Kidney (tissue), 14 donors: Measurements from ENCODE around the gene PTPN2. TPM values are rescaled to one million over a fixed set of nuclear protein-coding genes. Genes with fewer than 3 reads are reported as not detected.

Experiments
- DNase-seq, 5 donors: peaks; one replicate each; pipeline ENCODE4 v3.0.0-alpha.2; 2013 to 2020
- FAIRE-seq: peaks from 2 replicates; lab custom pipeline; 2012; peaks lifted over from hg19 to GRCh38; lab: Jason Lieb, UNC
- H3K27ac ChIP-seq, 2 donors: one replicate each; pipeline ENCODE4 v1.7.0; 2013; ENCODE audit warnings: low read depth in 2 of 2, low read length in 2 of 2, inconsistent platforms in 1 of 2
- H3K27me3 ChIP-seq: one replicate; pipeline ENCODE4 v1.7.1; 2013; ENCODE audit warnings: low read length, inconsistent platforms; ENCODE audit not compliant: control insufficient read depth, insufficient read depth
- H3K36me3 ChIP-seq, 3 donors: one replicate each; pipeline versions ENCODE4 v1.7.0 to v1.7.1; 2013; ENCODE audit warnings: low read length in 3 of 3, control low read depth in 1 of 3, inconsistent platforms in 1 of 3; ENCODE audit not compliant: insufficient read depth in 3 of 3, control insufficient read depth in 2 of 3
- H3K4me1 ChIP-seq, 3 donors: one replicate each; pipeline versions ENCODE4 v1.7.0 to v1.7.1; 2013; ENCODE audit warnings: low read length in 3 of 3, inconsistent platforms in 1 of 3, low read depth in 1 of 3; ENCODE audit not compliant: control insufficient read depth in 2 of 3, insufficient read depth in 2 of 3
- H3K4me3 ChIP-seq, 3 donors: one replicate each; pipeline versions ENCODE4 v1.7.0 to v1.8.1; 2013; ENCODE audit warnings: low read length in 3 of 3, control low read depth in 1 of 3, inconsistent platforms in 1 of 3
- H3K9ac ChIP-seq, 3 donors: one replicate each; pipeline versions ENCODE4 v1.7.0 to v1.7.1; 2013; ENCODE audit warnings: low read length in 3 of 3, control low read depth in 1 of 3, inconsistent platforms in 1 of 3
- H3K9me3 ChIP-seq, 3 donors: one replicate each; pipeline versions ENCODE4 v1.7.0 to v1.7.1; 2013; ENCODE audit warnings: low read length in 3 of 3, control low read depth in 1 of 3, inconsistent platforms in 1 of 3; ENCODE audit not compliant: control insufficient read depth in 2 of 3, insufficient read depth in 1 of 3
- CTCF ChIP-seq: IDR thresholded peaks from 3 replicates; pipeline ENCODE4 v1.5.1; 2012; ENCODE audit warnings: mild to moderate bottlenecking, moderate library complexity, borderline replicate concordance; ENCODE audit not compliant: insufficient read depth; ENCODE audit errors: extremely low read depth
- intact Hi-C: fragments of 100-400 bp; cut with DNase I; formaldehyde crosslinking; loops from one replicate; pipeline ENCODE4 v1.11.1; 2022
- polyA plus RNA-seq: library from polyadenylated mRNA; stranded (reverse); fragments of 350-450 nt; fragmentation: Illumina TruSeq; extraction: RNeasy Lipid Tissue Mini Kit (QIAGEN cat#74804); gene quantifications from one replicate; pipeline ENCODE4 v1.2.3, GENCODE V29; 2014; ENCODE audit warnings: low read depth, low replicate concordance; ENCODE audit not compliant: insufficient read depth
- total RNA-seq: library from RNA; stranded (reverse); fragmentation: NEBNext Ultra II Directional; extraction: Animal tissue kit (Norgen Biotek cat#: 25700); gene quantifications from one replicate; pipeline ENCODE4 v1.2.1, GENCODE V29; 2021
- donor health status: control.
- donor health status: control.
- donor health status: control.
- donor health status: control.
- donor health status: control.
- donor health status: DM: yes; HTN: yes; CAD: no.
- donor health status: Normal renal cell carcinoma (clear cell type).

Gene PTPN2
- total and polyA plus RNA-seq, 2 donors from 2014 or later, result 23.4 to 45.8 TPM

GRCh38 chr18:12796448-12796847, 87.6 kb downstream of the PTPN2 start:
- peaks cover 2 to 5% (median 3%) of the 10 kb centered on the region in 3 donors for H3K36me3 ChIP-seq
- no peak for TF ChIP-seq CTCF
- DNase-seq (no peak), FAIRE-seq (no peak)
- intact Hi-C loops, result no loop called here
- H3K4me1 ChIP-seq, result no peaks in the 10 kb centered on the region
- no peak overlapping the region for H3K9ac ChIP-seq
- H3K4me3 ChIP-seq, result no peak overlapping the region
- no peak overlapping the region for H3K27ac ChIP-seq
- no peaks in the 10 kb centered on the region for H3K27me3 ChIP-seq
- no peaks in the 10 kb centered on the region for H3K9me3 ChIP-seq

GRCh38 chr18:12791610-12792009, 92.4 kb downstream of the PTPN2 start:
- Histone ChIP-seq H3K9me3 (no peaks in the 10 kb centered on the region), H3K4me3 (no peak overlapping the region), H3K4me1 (no peaks in the 10 kb centered on the region), H3K27me3 (no peaks in the 10 kb centered on the region), H3K36me3 (peaks cover 2 to 5% (median 3%) of the 10 kb centered on the region in 3 donors), H3K27ac (no peak overlapping the region), H3K9ac (no peak overlapping the region)
- DNase-seq, result no peak
- no peak for TF ChIP-seq CTCF
- intact Hi-C loops, result no loop called here
- no peak for FAIRE-seq

GRCh38 chr18:12786669-12787068, 97.4 kb downstream of the PTPN2 start:
- Histone ChIP-seq H3K9me3 (no peaks in the 10 kb centered on the region), H3K27ac (no peak overlapping the region), H3K36me3 (peaks cover 0 to 3% (median under 1%) of the 10 kb centered on the region in 3 donors), H3K9ac (no peak overlapping the region), H3K4me3 (no peak overlapping the region), H3K4me1 (no peaks in the 10 kb centered on the region), H3K27me3 (no peaks in the 10 kb centered on the region)
- FAIRE-seq, result no peak
- TF ChIP-seq CTCF, result no peak
- intact Hi-C loops, result no loop called here
- DNase-seq, result no peak

GRCh38 chr18:12783524-12783923, 100.5 kb downstream of the PTPN2 start:
- DNase-seq (no peak), FAIRE-seq (no peak)
- Histone ChIP-seq H3K9me3 (no peaks in the 10 kb centered on the region), H3K4me3 (no peak overlapping the region), H3K36me3 (no peaks in the 10 kb centered on the region), H3K27me3 (no peaks in the 10 kb centered on the region), H3K27ac (no peak overlapping the region), H3K4me1 (no peaks in the 10 kb centered on the region), H3K9ac (no peak overlapping the region)
- intact Hi-C loops, result no loop called here
- TF ChIP-seq CTCF, result no peak
